NCI-H510A (cell line): Measurements from ENCODE around the gene CCR8.

Experiments used
- DNase-seq: peaks from one replicate; lab custom pipeline; 2025; lab: John Stamatoyannopoulos, UW

CCR8 gene

GRCh38 chr3:39329493-39329892 lies at the start of gene CCR8:
CCR8 (plus strand) TSS chr3:39329709; CDS start chr3:39332332, 2,623 bp downstream.
- peak; percentile 25 for DNase-seq

GRCh38 chr3:39279745-39280517 lies 49.6 kb upstream of the CCR8 start, which contains the start of gene CX3CR1:
CX3CR1 (minus strand) TSS chr3:39280036; CDS start chr3:39266509, 13,527 bp downstream.
- DNase-seq: no peak

GRCh38 chr3:39280571-39280970 lies 48.9 kb upstream of the CCR8 start:
- no peak for DNase-seq

GRCh38 chr3:39281533-39281932 lies 48.0 kb upstream of the CCR8 start:
- DNase-seq: no peak

- no peak for DNase-seq
Measured at GRCh38 chr3:39282057-39282456, 47.5 kb upstream of the CCR8 start.

- DNase-seq: no peak
Measured at GRCh38 chr3:39284457-39284881, 45.0 kb upstream of the CCR8 start.

- DNase-seq: no peak
Measured at GRCh38 chr3:39285332-39285731, 44.2 kb upstream of the CCR8 start.

- no peak for DNase-seq
Measured at GRCh38 chr3:39286771-39287170, 42.7 kb upstream of the CCR8 start.

- no peak for DNase-seq
Measured at GRCh38 chr3:39287216-39288164, 42.0 kb upstream of the CCR8 start.

GRCh38 chr3:39288300-39288808 lies 41.2 kb upstream of the CCR8 start:
- peak; percentile 41 for DNase-seq

- no peak for DNase-seq
Measured at GRCh38 chr3:39289107-39289506, 40.4 kb upstream of the CCR8 start.

- no peak for DNase-seq
Measured at GRCh38 chr3:39290255-39290654, 39.3 kb upstream of the CCR8 start.

- no peak for DNase-seq
Measured at GRCh38 chr3:39291903-39292329, 37.6 kb upstream of the CCR8 start.

- DNase-seq: no peak
Measured at GRCh38 chr3:39292961-39293360, 36.5 kb upstream of the CCR8 start.

- DNase-seq: no peak
Measured at GRCh38 chr3:39294446-39295183, 34.9 kb upstream of the CCR8 start.

GRCh38 chr3:39295184-39295775 lies 34.2 kb upstream of the CCR8 start:
- DNase-seq: no peak

GRCh38 chr3:39296197-39297077 lies 33.1 kb upstream of the CCR8 start:
- no peak for DNase-seq

- no peak for DNase-seq
Measured at GRCh38 chr3:39299279-39299678, 30.2 kb upstream of the CCR8 start.

GRCh38 chr3:39302178-39302577 lies 27.3 kb upstream of the CCR8 start:
- DNase-seq: no peak

- DNase-seq: no peak
Measured at GRCh38 chr3:39313289-39313688, 16.2 kb upstream of the CCR8 start.
